K562 (cell line): Measurements from ENCODE around the gene ZNF768. TPM values are rescaled to one million over a fixed set of nuclear protein-coding genes. Genes with fewer than 3 reads are reported as not detected.

ENCODE experiments used
- CCAR2 ChIP-seq: fragments of 200-400 bp; formaldehyde crosslinking; IDR thresholded peaks from 2 replicates; pipeline ENCODE4 v1.6.1; 2017; ENCODE audit warnings: mild to moderate bottlenecking, low read depth, low read length
- ETV1 ChIP-seq: fragments of 450-650 bp; conservative IDR thresholded peaks from 2 replicates; pipeline ENCODE4 v1.6.1; 2016; ENCODE audit warnings: missing genetic modification characterization, control low read depth, low read depth, missing compliant biosample characterization
- FOXK1 ChIP-seq: sonication (generic); formaldehyde crosslinking; IDR thresholded peaks from 2 replicates; pipeline ENCODE4 v1.8.0; 2022; ENCODE audit warnings: missing genetic modification reagents, mild to moderate bottlenecking, borderline replicate concordance
- HEY1 ChIP-seq: fragments of 250-450 bp; sonication (Bioruptor Pico); IDR thresholded peaks from 2 replicates; pipeline ENCODE4 v1.5.0; 2020; ENCODE audit warnings: mild to moderate bottlenecking, moderate library complexity, borderline replicate concordance
- HNRNPUL1 ChIP-seq: fragments of 200-400 bp; formaldehyde crosslinking; IDR thresholded peaks from 2 replicates; pipeline ENCODE4 v1.6.1; 2017; ENCODE audit warnings: low read length
- ILK ChIP-seq: fragments of 450-650 bp; IDR thresholded peaks from 2 replicates; pipeline ENCODE4 v1.6.1; 2016; ENCODE audit warnings: missing genetic modification characterization, low read depth, mild to moderate bottlenecking, missing compliant biosample characterization, moderate library complexity, borderline replicate concordance
- KLF16 ChIP-seq: IDR thresholded peaks from 2 replicates; pipeline ENCODE4 v1.6.1; 2016; ENCODE audit warnings: antibody characterized with exemption
- MLX ChIP-seq, 2 experiments: fragments of 450-650 bp in 1 of 2; sonication (generic) in 1 of 2; formaldehyde crosslinking; conservative IDR thresholded peaks; 2 replicates each; pipeline versions ENCODE4 v1.4.0 to v1.8.1; 2020 to 2022; ENCODE audit warnings: mild to moderate bottlenecking in 1 of 2, missing genetic modification reagents in 1 of 2
- NELFE ChIP-seq: IDR thresholded peaks from 2 replicates; pipeline ENCODE4 v1.6.1; 2011; ENCODE audit warnings: mild to moderate bottlenecking; ENCODE audit not compliant: insufficient read depth, insufficient read length
- NKRF ChIP-seq: fragments of 450-650 bp; IDR thresholded peaks from 2 replicates; pipeline ENCODE4 v1.6.1; 2016; ENCODE audit warnings: borderline replicate concordance
- PRPF4 ChIP-seq: fragments of 200-400 bp; formaldehyde crosslinking; IDR thresholded peaks from one replicate; pipeline ENCODE4 v1.6.1; 2017; ENCODE audit warnings: low read length, low read depth, mild to moderate bottlenecking; ENCODE audit not compliant: insufficient read depth, poor library complexity, severe bottlenecking
- SMARCC2 ChIP-seq: fragments of 450-650 bp; IDR thresholded peaks from 2 replicates; pipeline ENCODE4 v1.6.1; 2017; ENCODE audit warnings: antibody characterized with exemption, moderate library complexity, mild to moderate bottlenecking, low read depth
- SREBF1 ChIP-seq: fragments of 150-350 bp; IDR thresholded peaks from 2 replicates; pipeline ENCODE4 v1.6.1; 2014; ENCODE audit warnings: antibody characterized with exemption, low read depth, low read length, borderline replicate concordance
- STAT5A ChIP-seq: IDR thresholded peaks from 2 replicates; pipeline ENCODE4 v1.6.1; 2012; ENCODE audit warnings: low read length, inconsistent platforms, borderline replicate concordance
- ZNF146 ChIP-seq: IDR thresholded peaks from one replicate; pipeline ENCODE4 v1.6.1; 2018; ENCODE audit warnings: missing compliant biosample characterization; ENCODE audit not compliant: unreplicated experiment
- ZNF507 ChIP-seq: conservative IDR thresholded peaks from 2 replicates; pipeline ENCODE4 v1.6.1; 2017; ENCODE audit warnings: missing genetic modification characterization, missing compliant biosample characterization
- polyA plus RNA-seq, 8 experiments: library from polyadenylated mRNA; depleted of rRNA in 4 of 8; stranded (reverse) in 5 of 8; unstranded in 3 of 8; fragments of >200 nt; fragmentation: Nextera tagmentation in 2 of 8; fragmentation: Illumina TruSeq in 1 of 8; extraction: Ambion mirVana in 2 of 8; extraction: Trizol in 1 of 8; gene quantifications; 2 replicates each; pipeline versions ENCODE4 v1.2.1 to v1.2.3, GENCODE V29; 2011 to 2014; ENCODE audit warnings: inconsistent platforms in 1 of 8, missing spikeins in 1 of 8
- total RNA-seq, 7 experiments: library from RNA; depleted of rRNA in 6 of 7; stranded (reverse); fragments of >200 nt in 6 of 7; fragmentation: Illumina TruSeq in 2 of 7; extraction: Trizol in 2 of 7; gene quantifications; 2 replicates each; pipeline versions ENCODE4 v1.2.1 to v1.2.3, GENCODE V29; 2011 to 2021; ENCODE audit warnings: low replicate concordance in 1 of 7
- TF ChIP-seq, protein P1 (sequence below), 3 experiments: fragments of 200-800 bp in 1 of 3; fragments of 250-450 bp in 1 of 3; fragments of 450-650 bp in 1 of 3; sonication (Bioruptor Pico) in 1 of 3; sonication (Bioruptor generic) in 1 of 3; formaldehyde crosslinking in 1 of 3; IDR thresholded peaks; 2 replicates each; pipeline versions ENCODE4 v1.6.1 to v1.8.0; 2016 to 2022; ENCODE audit warnings: mild to moderate bottlenecking in 2 of 3, missing genetic modification characterization in 2 of 3, missing compliant biosample characterization in 1 of 3, moderate library complexity in 1 of 3
- TF ChIP-seq, protein P2 (sequence below): fragments of 250-450 bp; sonication (Bioruptor Pico); IDR thresholded peaks from 2 replicates; pipeline ENCODE4 v1.4.0; 2020; ENCODE audit warnings: mild to moderate bottlenecking

The ZNF768 gene
- total and polyA plus RNA-seq, 9 of the 15 experiments (the other 6 are each of a cell fraction or from before 2014, with no cell fraction given): 0.13 to 50.7 (median 26.9) TPM

DNA sequence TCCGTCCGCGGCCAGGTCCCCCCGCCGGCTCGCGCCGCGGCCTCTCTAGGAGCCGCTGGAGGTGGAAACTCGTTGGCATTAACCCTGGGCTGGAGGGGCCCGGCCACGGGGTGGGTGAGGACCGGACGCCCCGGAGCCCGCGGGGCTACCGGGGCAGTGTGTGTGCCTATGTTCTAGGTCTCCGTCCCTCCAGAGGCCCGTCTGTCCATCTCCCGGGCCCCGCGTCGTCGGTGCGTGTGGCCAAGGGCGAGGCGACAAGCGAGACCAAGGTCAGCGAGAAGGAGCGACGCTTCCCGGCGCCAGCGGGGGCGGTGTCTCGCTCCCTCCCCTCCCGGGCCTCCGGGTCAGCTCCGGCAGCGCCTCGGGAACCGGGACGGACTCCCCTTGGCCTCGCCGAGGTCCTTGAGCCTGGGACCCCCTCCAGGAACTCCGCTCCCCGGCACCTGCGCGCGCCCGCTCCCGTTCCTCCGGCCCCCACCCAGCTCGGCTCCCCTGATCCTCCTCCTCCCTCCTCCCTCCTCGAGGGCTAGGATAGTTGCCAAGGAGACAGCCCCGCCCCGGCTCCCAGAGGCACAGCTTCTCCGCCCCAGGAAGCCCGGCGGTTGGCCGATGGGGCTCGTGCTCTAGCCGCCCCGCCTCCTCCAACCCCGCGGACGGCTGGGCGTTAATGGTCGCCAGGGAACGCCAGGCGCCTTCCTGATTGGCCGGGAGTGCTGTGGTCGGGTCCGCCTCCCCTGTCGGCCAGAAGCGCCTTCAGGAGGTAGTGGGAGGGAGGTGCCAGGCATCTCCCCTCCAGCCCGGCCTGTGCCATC lies 663 bp upstream of the ZNF768 start (continued):
- TF ChIP-seq ZNF146 (peak; percentile 4), KLF16 (peak; percentile 57; the same call in 1 of the 2 replicates), ILK (tag) (no peak), SMARCC2 (no peak; the same call in 1 of the 2 replicates), CCAR2 (no peak), FOXK1 (no peak), ETV1 (tag) (peak; percentile 81), STAT5A (no peak), PRPF4 (peak; percentile 46), NKRF (no peak), MLX (CRISPR knock-in tag; conservative IDR thresholded peaks at IDR 0.05) (0 out of 4 replicates have a peak, but pooled peaks of 1 of the 2 experiments have one; percentile 16), ZNF507 (no peak), NELFE (no peak), HNRNPUL1 (no peak), SREBF1 (no peak), HEY1 (0 out of 2 replicates have a peak, but pooled peaks have one; percentile 41)
- TF ChIP-seq, protein P1, sequence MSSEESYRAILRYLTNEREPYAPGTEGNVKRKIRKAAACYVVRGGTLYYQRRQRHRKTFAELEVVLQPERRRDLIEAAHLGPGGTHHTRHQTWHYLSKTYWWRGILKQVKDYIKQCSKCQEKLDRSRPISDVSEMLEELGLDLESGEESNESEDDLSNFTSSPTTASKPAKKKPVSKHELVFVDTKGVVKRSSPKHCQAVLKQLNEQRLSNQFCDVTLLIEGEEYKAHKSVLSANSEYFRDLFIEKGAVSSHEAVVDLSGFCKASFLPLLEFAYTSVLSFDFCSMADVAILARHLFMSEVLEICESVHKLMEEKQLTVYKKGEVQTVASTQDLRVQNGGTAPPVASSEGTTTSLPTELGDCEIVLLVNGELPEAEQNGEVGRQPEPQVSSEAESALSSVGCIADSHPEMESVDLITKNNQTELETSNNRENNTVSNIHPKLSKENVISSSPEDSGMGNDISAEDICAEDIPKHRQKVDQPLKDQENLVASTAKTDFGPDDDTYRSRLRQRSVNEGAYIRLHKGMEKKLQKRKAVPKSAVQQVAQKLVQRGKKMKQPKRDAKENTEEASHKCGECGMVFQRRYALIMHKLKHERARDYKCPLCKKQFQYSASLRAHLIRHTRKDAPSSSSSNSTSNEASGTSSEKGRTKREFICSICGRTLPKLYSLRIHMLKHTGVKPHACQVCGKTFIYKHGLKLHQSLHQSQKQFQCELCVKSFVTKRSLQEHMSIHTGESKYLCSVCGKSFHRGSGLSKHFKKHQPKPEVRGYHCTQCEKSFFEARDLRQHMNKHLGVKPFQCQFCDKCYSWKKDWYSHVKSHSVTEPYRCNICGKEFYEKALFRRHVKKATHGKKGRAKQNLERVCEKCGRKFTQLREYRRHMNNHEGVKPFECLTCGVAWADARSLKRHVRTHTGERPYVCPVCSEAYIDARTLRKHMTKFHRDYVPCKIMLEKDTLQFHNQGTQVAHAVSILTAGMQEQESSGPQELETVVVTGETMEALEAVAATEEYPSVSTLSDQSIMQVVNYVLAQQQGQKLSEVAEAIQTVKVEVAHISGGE (CRISPR knock-in tag; IDR thresholded peaks at IDR 0.05): peak; percentile 91 to 99 (median 97)
- TF ChIP-seq, protein P2, sequence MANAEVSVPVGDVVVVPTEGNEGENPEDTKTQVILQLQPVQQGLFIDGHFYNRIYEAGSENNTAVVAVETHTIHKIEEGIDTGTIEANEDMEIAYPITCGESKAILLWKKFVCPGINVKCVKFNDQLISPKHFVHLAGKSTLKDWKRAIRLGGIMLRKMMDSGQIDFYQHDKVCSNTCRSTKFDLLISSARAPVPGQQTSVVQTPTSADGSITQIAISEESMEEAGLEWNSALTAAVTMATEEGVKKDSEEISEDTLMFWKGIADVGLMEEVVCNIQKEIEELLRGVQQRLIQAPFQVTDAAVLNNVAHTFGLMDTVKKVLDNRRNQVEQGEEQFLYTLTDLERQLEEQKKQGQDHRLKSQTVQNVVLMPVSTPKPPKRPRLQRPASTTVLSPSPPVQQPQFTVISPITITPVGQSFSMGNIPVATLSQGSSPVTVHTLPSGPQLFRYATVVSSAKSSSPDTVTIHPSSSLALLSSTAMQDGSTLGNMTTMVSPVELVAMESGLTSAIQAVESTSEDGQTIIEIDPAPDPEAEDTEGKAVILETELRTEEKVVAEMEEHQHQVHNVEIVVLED (CRISPR knock-in tag): peak; percentile 54
